Measurements from ENCODE around the gene CA9. TPM values are rescaled to one million over a fixed set of nuclear protein-coding genes. Genes with fewer than 3 reads are reported as not detected.

The CA9 gene
- total and polyA plus RNA-seq, 5 donors, result 1.0 to 1.4 (median 1.1) TPM; not detected in 1

DNA sequence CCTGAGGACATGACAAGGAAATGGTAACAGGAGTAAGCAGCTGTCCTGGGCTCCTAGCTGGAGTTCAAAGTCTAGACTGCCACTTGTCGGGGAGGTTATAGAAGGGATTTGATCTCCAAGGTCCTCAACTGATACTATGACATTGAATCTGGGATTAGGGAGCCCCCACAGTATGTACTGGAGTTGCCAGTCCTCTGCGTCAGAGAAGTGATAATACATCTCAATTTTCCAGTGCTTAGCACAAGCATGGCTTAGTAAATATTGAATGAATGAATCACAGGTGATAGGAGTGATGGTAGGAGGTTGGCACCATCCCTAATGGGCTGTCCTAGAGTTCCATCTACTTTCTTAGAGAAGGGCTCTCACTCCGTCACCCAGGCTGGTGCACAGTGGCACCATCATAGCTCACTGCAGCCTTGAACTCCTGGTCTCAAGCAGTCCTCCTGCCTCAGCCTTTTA, 22.2 kb downstream of the CA9 start:
- H3K27ac ChIP-seq (ENCODE audit: low read length), result no peak overlapping the region
- no peaks in the 10 kb centered on the region for H3K27me3 ChIP-seq (ENCODE audit: control insufficient read depth, insufficient read depth)
- H3K9me3 ChIP-seq (ENCODE audit: control insufficient read depth, low read length), result no peaks in the 10 kb centered on the region
- 92% methylated on average over 3 of the region's 3 CpGs for WGBS
- H3K4me3 ChIP-seq (ENCODE audit: low read length), result no peak overlapping the region
- no peak for DNase-seq
- no peaks in the 10 kb centered on the region for H3K4me1 ChIP-seq (ENCODE audit: control insufficient read depth, insufficient read depth, low read length)
- intact Hi-C loops (cut with DNase I), result loop anchor here in 1 of 4 donors (5.0 kb wide), 1 partner anchor 34 kb away; no protein-coding TSS in a partner anchor
- no peak for ATAC-seq

DNA sequence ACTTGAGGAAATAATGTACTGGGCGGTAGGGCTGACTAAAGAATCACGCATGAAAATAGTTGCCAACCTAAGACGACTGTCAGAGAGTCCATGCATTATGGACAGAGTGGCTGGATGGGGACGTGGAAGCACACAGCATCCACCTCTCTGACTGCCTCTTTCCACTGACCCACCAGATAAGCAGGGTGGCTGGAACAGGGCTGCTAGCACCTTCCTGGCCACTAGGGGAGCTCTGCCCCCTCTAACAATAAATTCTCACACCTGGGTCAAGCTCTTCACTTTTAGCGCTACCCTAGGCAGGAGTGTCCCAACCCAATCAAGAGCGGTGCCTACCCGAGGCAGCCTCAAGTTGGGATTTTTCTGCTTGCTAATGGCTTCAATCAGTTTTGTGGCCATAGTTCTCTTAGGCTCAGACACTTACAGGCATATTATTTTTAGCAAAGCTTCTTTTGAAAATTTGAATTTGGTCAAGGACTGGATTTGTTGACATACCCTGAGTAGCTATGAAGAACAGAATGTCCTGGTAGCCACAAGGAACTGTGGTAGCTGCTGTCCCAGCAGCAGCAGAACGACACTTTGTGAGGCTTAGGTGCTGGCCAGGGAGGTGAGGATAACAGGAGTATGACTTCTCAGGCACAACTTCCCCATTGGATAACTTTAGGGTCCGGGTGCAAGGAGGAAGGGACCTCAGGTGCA, 22.9 kb downstream of the CA9 start:
- WGBS, result 38% methylated on average over 9 of the region's 9 CpGs

DNA sequence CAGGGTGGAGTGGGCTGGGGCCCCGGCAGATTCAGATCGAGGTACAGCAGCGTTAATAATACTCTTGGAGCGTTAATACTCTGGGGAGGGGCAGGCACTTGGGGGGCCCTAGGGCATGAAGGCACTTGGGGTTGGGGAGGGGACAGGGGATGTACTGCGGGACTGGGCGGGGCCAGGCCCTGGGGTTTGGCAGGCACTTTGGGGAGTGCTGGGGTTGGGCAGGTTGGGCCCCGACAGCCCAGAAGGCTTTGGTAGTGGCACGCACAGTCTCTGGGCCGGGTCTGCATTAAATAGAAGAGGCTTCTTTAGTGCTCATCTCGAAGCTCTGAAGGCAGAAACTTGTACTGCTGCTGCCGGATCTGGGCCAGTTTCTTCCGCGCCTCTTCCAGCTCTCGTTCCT, 23.8 kb downstream of the CA9 start:
- intact Hi-C loops (cut with DNase I), result loop anchor here in 1 of 4 donors (5.0 kb wide), 1 partner anchor 35 kb away; no protein-coding TSS in a partner anchor
- Histone ChIP-seq H3K9me3 (ENCODE audit: control insufficient read depth, low read length) (no peaks in the 10 kb centered on the region), H3K4me3 (ENCODE audit: low read length) (no peak overlapping the region), H3K27ac (ENCODE audit: low read length) (no peak overlapping the region), H3K27me3 (ENCODE audit: control insufficient read depth, insufficient read depth) (no peaks in the 10 kb centered on the region), H3K4me1 (ENCODE audit: control insufficient read depth, insufficient read depth, low read length) (no peaks in the 10 kb centered on the region)
- no peak for DNase-seq
- 76% methylated on average over 14 of the region's 14 CpGs for WGBS
- peak; percentile 18 to 26 for ATAC-seq

More for the DNA sequence above, 22.9 kb downstream of the CA9 start:
- Histone ChIP-seq H3K27ac (ENCODE audit: low read length) (peak overlapping the region; percentile 6), H3K4me1 (ENCODE audit: control insufficient read depth, insufficient read depth, low read length) (no peaks in the 10 kb centered on the region), H3K4me3 (ENCODE audit: low read length) (no peak overlapping the region), H3K27me3 (ENCODE audit: control insufficient read depth, insufficient read depth) (no peaks in the 10 kb centered on the region), H3K9me3 (ENCODE audit: control insufficient read depth, low read length) (no peaks in the 10 kb centered on the region)
- DNase-seq (peak; percentile 61 to 81 (median 77)), ATAC-seq (peak; percentile 68 to 71)
- intact Hi-C loops (cut with DNase I), result loop anchor here in 1 of 4 donors (5.0 kb wide), 1 partner anchor 34 kb away; no protein-coding TSS in a partner anchor

- 90% methylated on average over 5 of the region's 5 CpGs for WGBS
- Histone ChIP-seq H3K4me3 (ENCODE audit: low read length) (no peak overlapping the region), H3K4me1 (ENCODE audit: control insufficient read depth, insufficient read depth, low read length) (no peaks in the 10 kb centered on the region), H3K27me3 (ENCODE audit: control insufficient read depth, insufficient read depth) (no peaks in the 10 kb centered on the region), H3K9me3 (ENCODE audit: control insufficient read depth, low read length) (no peaks in the 10 kb centered on the region), H3K27ac (ENCODE audit: low read length) (no peak overlapping the region)
- no peak for ATAC-seq
- intact Hi-C loops (cut with DNase I), result loop anchor here in 1 of 4 donors (5.0 kb wide), 1 partner anchor 36 kb away; no protein-coding TSS in a partner anchor
- no peak for DNase-seq
Observed at GRCh38 chr9:35698231-35698630, 24.5 kb downstream of the CA9 start.

DNA sequence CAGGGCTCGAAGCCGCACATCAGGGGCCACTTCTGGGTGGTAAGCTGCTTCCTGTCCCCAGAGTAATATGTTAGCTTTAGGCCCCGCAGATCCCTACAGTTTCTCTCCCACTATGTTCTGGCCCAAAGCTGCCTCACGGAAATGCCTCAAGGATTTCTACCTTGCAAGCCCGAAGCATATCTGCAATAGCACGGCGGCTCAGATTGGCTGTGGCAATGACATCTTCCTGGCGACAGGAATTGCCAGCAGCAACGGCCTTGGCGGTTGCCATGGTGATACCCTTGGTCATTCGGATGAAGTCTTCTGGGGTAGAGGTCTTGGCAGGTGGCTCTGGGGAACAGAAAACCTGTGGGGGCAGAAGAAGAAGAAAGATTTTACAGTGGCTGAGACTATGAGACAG, 26.3 kb downstream of the CA9 start:
- no peak for ATAC-seq
- Histone ChIP-seq H3K27me3 (ENCODE audit: control insufficient read depth, insufficient read depth) (no peaks in the 10 kb centered on the region), H3K4me1 (ENCODE audit: control insufficient read depth, insufficient read depth, low read length) (no peaks in the 10 kb centered on the region), H3K4me3 (ENCODE audit: low read length) (no peak overlapping the region), H3K9me3 (ENCODE audit: control insufficient read depth, low read length) (no peaks in the 10 kb centered on the region), H3K27ac (ENCODE audit: low read length) (no peak overlapping the region)
- no peak for DNase-seq
- intact Hi-C loops (cut with DNase I), result no loop called here
- WGBS, result 81% methylated on average over 11 of the region's 11 CpGs

GRCh38 chr9:35700942-35701341, 27.2 kb downstream of the CA9 start:
- Histone ChIP-seq H3K4me1 (ENCODE audit: control insufficient read depth, insufficient read depth, low read length) (no peaks in the 10 kb centered on the region), H3K27me3 (ENCODE audit: control insufficient read depth, insufficient read depth) (no peaks in the 10 kb centered on the region), H3K4me3 (ENCODE audit: low read length) (no peak overlapping the region), H3K9me3 (ENCODE audit: control insufficient read depth, low read length) (no peaks in the 10 kb centered on the region), H3K27ac (ENCODE audit: low read length) (no peak overlapping the region)
- DNase-seq (no peak), ATAC-seq (peak in 1 of 2 donors; percentile 53)
- intact Hi-C loops (cut with DNase I), result no loop called here

GRCh38 chr9:35702696-35703095, 29.0 kb downstream of the CA9 start:
- DNase-seq (no peak), ATAC-seq (no peak)
- WGBS, result 93% methylated on average over 7 of the region's 7 CpGs
- intact Hi-C loops (cut with DNase I), result no loop called here
- no peaks in the 10 kb centered on the region for H3K27me3 ChIP-seq (ENCODE audit: control insufficient read depth, insufficient read depth)
- H3K27ac ChIP-seq (ENCODE audit: low read length), result no peak overlapping the region
- H3K9me3 ChIP-seq (ENCODE audit: control insufficient read depth, low read length), result no peaks in the 10 kb centered on the region
- H3K4me1 ChIP-seq (ENCODE audit: control insufficient read depth, insufficient read depth, low read length), result no peaks in the 10 kb centered on the region
- H3K4me3 ChIP-seq (ENCODE audit: low read length), result no peak overlapping the region

DNA sequence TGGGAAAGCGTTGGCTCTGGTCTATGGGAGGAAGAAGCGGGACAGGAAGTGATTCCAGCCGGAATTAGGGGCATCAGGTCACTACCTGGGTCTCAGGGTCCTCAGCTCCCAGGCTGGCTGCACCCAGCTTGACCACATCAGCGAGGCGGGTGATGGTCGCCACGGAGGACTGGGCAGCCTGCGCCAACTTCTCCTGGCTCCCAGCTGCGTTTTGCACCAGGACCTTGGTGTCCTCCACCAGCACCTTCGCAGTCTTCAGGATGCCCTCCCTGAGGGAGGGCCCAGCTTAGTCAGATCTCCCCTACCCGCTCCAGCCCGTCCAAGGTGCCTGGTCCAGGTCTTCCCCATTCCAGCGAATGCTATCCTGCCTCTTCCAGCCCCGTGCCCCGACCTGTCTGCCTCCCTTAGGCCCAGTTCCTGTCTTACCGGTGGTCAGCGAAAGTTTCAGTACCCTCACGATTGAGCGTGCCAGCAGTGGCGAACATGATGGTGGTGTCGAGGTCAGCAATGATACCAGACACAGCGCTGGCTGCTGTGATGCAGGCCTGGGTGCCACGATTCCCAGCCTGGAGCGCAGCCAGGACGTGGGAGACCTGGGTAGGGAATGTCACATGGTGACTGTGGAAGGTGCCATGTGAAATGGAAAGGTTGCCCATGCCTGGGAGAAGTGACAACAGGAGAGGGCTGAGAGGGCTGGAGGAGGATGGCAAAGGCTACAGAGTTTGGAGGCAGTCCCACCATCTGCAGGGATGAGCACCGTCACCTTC, 30.4 kb downstream of the CA9 start:
- peak in 2 of 3 donors; percentile 72 to 84 for DNase-seq
- peak; percentile 13 to 37 for ATAC-seq
- 88% methylated on average over 26 of the region's 26 CpGs for WGBS
- Histone ChIP-seq H3K9me3 (ENCODE audit: control insufficient read depth, low read length) (no peaks in the 10 kb centered on the region), H3K4me3 (ENCODE audit: low read length) (no peak overlapping the region), H3K27me3 (ENCODE audit: control insufficient read depth, insufficient read depth) (no peaks in the 10 kb centered on the region), H3K4me1 (ENCODE audit: control insufficient read depth, insufficient read depth, low read length) (no peaks in the 10 kb centered on the region), H3K27ac (ENCODE audit: low read length) (no peak overlapping the region)
- intact Hi-C loops (cut with DNase I), result no loop called here

GRCh38 chr9:35705372-35705771, 31.6 kb downstream of the CA9 start:
- DNase-seq (no peak), ATAC-seq (no peak)
- H3K4me3 ChIP-seq (ENCODE audit: low read length), result no peak overlapping the region
- H3K4me1 ChIP-seq (ENCODE audit: control insufficient read depth, insufficient read depth, low read length), result no peaks in the 10 kb centered on the region
- no peaks in the 10 kb centered on the region for H3K9me3 ChIP-seq (ENCODE audit: control insufficient read depth, low read length)
- WGBS, result 69% methylated on average over 8 of the region's 8 CpGs
- intact Hi-C loops (cut with DNase I), result no loop called here
- H3K27me3 ChIP-seq (ENCODE audit: control insufficient read depth, insufficient read depth), result no peaks in the 10 kb centered on the region
- no peak overlapping the region for H3K27ac ChIP-seq (ENCODE audit: low read length)

GRCh38 chr9:35705836-35706430, 32.2 kb downstream of the CA9 start:
- no peaks in the 10 kb centered on the region for H3K4me1 ChIP-seq (ENCODE audit: control insufficient read depth, insufficient read depth, low read length)
- H3K4me3 ChIP-seq (ENCODE audit: low read length), result no peak overlapping the region
- intact Hi-C loops (cut with DNase I), result no loop called here
- ATAC-seq (no peak), DNase-seq (no peak)
- no peaks in the 10 kb centered on the region for H3K9me3 ChIP-seq (ENCODE audit: control insufficient read depth, low read length)
- 92% methylated on average over 7 of the region's 7 CpGs for WGBS
- no peaks in the 10 kb centered on the region for H3K27me3 ChIP-seq (ENCODE audit: control insufficient read depth, insufficient read depth)
- no peak overlapping the region for H3K27ac ChIP-seq (ENCODE audit: low read length)

DNA sequence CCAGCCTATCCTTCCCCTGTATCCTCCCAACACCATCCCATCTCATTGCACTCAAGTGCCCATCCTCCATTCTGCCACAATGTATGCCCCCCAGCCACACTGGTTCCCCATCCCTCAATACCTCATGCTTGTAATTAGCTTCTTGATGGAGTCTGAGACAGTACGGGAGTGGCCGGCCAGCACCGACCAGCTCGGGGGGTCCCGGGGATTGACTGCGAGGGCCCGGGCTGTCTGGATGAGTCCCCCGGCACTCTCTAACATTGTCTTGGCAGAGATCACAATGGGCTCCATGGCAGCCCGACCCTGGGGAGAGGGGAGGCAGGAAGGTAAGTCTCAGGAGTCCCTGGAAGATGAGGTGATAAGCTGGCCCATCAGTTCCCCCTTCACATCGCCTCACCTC, 33.2 kb downstream of the CA9 start:
- Histone ChIP-seq H3K9me3 (ENCODE audit: control insufficient read depth, low read length) (no peaks in the 10 kb centered on the region), H3K27ac (ENCODE audit: low read length) (no peak overlapping the region), H3K4me3 (ENCODE audit: low read length) (no peak overlapping the region), H3K27me3 (ENCODE audit: control insufficient read depth, insufficient read depth) (no peaks in the 10 kb centered on the region), H3K4me1 (ENCODE audit: control insufficient read depth, insufficient read depth, low read length) (no peaks in the 10 kb centered on the region)
- ATAC-seq (no peak), DNase-seq (no peak)
- intact Hi-C loops (cut with DNase I), result no loop called here
- WGBS, result 85% methylated on average over 10 of the region's 10 CpGs
